BJ (cell line): Measurements from ENCODE around the gene CCDC47. TPM values are rescaled to one million over a fixed set of nuclear protein-coding genes. Genes with fewer than 3 reads are reported as not detected.

Source experiments
- CTCF ChIA-PET: fragments of 350-600 bp; formaldehyde crosslinking; extraction: SDS; loops from one replicate; lab custom pipeline; 2021; ENCODE audit warnings: antibody characterized with exemption, inconsistent platforms; lab: Yijun Ruan, JAX
- POLR2A ChIA-PET: fragments of 300-600 bp; sonication (Branson Sonifier 250); formaldehyde crosslinking; extraction: SDS; loops from one replicate; lab custom pipeline; 2021; ENCODE audit warnings: antibody characterized with exemption; lab: Charles Lee
- DNase-seq: peaks from one replicate; pipeline ENCODE4 v3.0.0-alpha.2; 2011; ENCODE audit warnings: low read depth
- H3K27me3 ChIP-seq: 2 replicates; pipeline ENCODE4 v1.6.0; 2011; ENCODE audit warnings: low read length; ENCODE audit not compliant: control insufficient read depth, insufficient read depth
- H3K36me3 ChIP-seq: 2 replicates; pipeline ENCODE4 v1.5.1; 2011; ENCODE audit warnings: low read length; ENCODE audit not compliant: control insufficient read depth, insufficient read depth
- H3K4me3 ChIP-seq: 2 replicates; pipeline ENCODE4 v1.5.1; 2011; ENCODE audit warnings: low read depth, mild to moderate bottlenecking, control low read depth, low read length
- CTCF ChIP-seq: IDR thresholded peaks from 2 replicates; pipeline ENCODE4 v1.5.1; 2011; ENCODE audit warnings: low read depth, mild to moderate bottlenecking, control low read depth, inconsistent platforms, low read length, moderate library complexity; ENCODE audit not compliant: insufficient read depth
- polyA plus RNA-seq: library from polyadenylated mRNA; depleted of rRNA; stranded (reverse); fragments of >200 nt; gene quantifications from 2 replicates; pipeline ENCODE4 v1.2.3, GENCODE V29; 2011

CCDC47 gene
- polyA plus RNA-seq, 1 experiment: 31.4 TPM

GRCh38 chr17:63783522-63783921, 10.1 kb upstream of the CCDC47 start:
- no peak for DNase-seq
- Histone ChIP-seq H3K36me3 (peaks cover 7% of the 10 kb centered on the region), H3K4me3 (no peak overlapping the region), H3K27me3 (no peaks in the 10 kb centered on the region)
- ChIA-PET POLR2A (no interaction called here), CTCF (interaction anchor here (0.9 to 1.0 kb wide), 3 partner anchors 10 to 106 kb away, joined by 3 read pairs; no protein-coding TSS in a partner anchor)
- no peak for TF ChIP-seq CTCF

GRCh38 chr17:63780928-63781327, 7.5 kb upstream of the CCDC47 start:
- H3K4me3 ChIP-seq: no peak overlapping the region
- no peak for DNase-seq
- POLR2A ChIA-PET: no interaction called here
- no peak for TF ChIP-seq CTCF
- H3K36me3 ChIP-seq: peaks cover 5% of the 10 kb centered on the region
- no peaks in the 10 kb centered on the region for H3K27me3 ChIP-seq
- CTCF ChIA-PET: interaction anchor here (1.2 kb wide), 1 partner anchor 8 kb away, joined by 6 read pairs; no protein-coding TSS in a partner anchor

GRCh38 chr17:63780507-63780906, 7.1 kb upstream of the CCDC47 start:
- Histone ChIP-seq H3K36me3 (peaks cover 5% of the 10 kb centered on the region), H3K4me3 (no peak overlapping the region)
- CTCF ChIA-PET: interaction anchor here (0.6 to 1.2 kb wide), 2 partner anchors 9 to 12 kb away, joined by 3 to 6 read pairs; no protein-coding TSS in a partner anchor

GRCh38 chr17:63775420-63775819, 2.0 kb upstream of the CCDC47 start:
- DNase-seq: no peak

More at GRCh38 chr17:63780507-63780906, 7.1 kb upstream of the CCDC47 start:
- DNase-seq: no peak
- POLR2A ChIA-PET: no interaction called here
- TF ChIP-seq CTCF: no peak
- no peaks in the 10 kb centered on the region for H3K27me3 ChIP-seq

GRCh38 chr17:63774969-63775265, 1.5 kb upstream of the CCDC47 start:
- no peak for TF ChIP-seq CTCF
- peaks cover 2% of the 10 kb centered on the region for H3K36me3 ChIP-seq
- no peak for DNase-seq
- POLR2A ChIA-PET: no interaction called here
- no peaks in the 10 kb centered on the region for H3K27me3 ChIP-seq
- peak overlapping the region; percentile 83 for H3K4me3 ChIP-seq
- CTCF ChIA-PET: interaction anchor here (0.9 to 2.9 kb wide), 4 partner anchors 14 to 77 kb away, joined by 3 to 9 read pairs (median 3); no protein-coding TSS in a partner anchor

More at GRCh38 chr17:63775420-63775819, 2.0 kb upstream of the CCDC47 start:
- no peak for TF ChIP-seq CTCF
- Histone ChIP-seq H3K4me3 (peak overlapping the region; percentile 83), H3K27me3 (no peaks in the 10 kb centered on the region), H3K36me3 (peaks cover 2% of the 10 kb centered on the region)
- POLR2A ChIA-PET: no interaction called here
- CTCF ChIA-PET: interaction anchor here (0.6 to 2.9 kb wide), 5 partner anchors 13 to 76 kb away, joined by 3 to 9 read pairs (median 3); no protein-coding TSS in a partner anchor
